HG02571 (cell line): Measurements from ENCODE around the gene CBX2.

Experiments used
- ATAC-seq: cut with Tn5 transposase; IDR thresholded peaks from one replicate; pipeline ENCODE4 v1.9.1; 2021; ENCODE audit warnings: mild to moderate bottlenecking, moderate library complexity; ENCODE audit not compliant: unreplicated experiment

Gene CBX2

DNA sequence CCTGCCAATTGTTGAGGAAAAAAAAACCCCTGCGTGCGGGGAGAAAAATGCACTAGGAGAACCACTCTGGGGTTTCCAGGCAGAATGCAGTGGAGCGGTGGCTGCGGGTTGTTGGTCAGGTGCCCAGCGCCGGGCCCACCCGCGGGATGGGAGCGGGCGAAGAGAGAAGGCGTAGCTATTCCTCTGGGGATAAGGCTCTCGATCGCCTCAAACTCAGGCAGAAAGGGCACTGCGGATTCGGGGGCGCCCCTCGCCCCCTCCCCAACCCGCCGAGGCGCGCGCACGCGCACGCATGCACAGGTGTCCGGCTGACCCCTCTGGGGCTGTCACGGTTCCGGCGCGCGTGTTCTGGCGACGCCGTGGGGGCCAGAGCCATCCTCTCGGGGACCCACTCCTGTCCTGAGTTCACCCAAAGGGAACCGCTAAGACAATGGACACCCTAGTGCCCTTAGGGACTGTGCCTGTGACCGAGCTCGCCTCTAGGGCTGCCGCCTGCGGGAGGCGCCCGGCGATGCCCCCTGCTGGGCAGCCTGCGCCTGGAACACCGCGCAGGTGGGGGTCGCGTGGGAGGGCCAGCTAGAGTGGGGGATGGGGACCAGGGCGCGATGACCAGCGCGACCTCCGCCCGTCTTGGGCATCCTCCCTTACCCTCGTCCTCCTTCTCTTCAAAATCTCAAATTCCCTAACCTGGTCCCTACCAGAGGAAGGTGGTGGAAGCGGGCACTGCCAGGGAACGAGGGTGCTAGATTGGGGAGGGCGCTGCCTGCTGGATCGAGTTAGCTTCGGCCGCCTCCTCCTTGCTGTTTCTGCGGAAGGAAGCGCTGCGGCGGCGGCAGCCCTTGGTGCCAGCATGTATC lies 33.3 kb downstream of the CBX2 start:
- no peak for ATAC-seq

- ATAC-seq, result no peak
These were observed 34.0 kb downstream of the CBX2 start for GRCh38 chr17:79811868-79812352.

GRCh38 chr17:79812353-79813258 lies 34.7 kb downstream of the CBX2 start:
- no peak for ATAC-seq

DNA sequence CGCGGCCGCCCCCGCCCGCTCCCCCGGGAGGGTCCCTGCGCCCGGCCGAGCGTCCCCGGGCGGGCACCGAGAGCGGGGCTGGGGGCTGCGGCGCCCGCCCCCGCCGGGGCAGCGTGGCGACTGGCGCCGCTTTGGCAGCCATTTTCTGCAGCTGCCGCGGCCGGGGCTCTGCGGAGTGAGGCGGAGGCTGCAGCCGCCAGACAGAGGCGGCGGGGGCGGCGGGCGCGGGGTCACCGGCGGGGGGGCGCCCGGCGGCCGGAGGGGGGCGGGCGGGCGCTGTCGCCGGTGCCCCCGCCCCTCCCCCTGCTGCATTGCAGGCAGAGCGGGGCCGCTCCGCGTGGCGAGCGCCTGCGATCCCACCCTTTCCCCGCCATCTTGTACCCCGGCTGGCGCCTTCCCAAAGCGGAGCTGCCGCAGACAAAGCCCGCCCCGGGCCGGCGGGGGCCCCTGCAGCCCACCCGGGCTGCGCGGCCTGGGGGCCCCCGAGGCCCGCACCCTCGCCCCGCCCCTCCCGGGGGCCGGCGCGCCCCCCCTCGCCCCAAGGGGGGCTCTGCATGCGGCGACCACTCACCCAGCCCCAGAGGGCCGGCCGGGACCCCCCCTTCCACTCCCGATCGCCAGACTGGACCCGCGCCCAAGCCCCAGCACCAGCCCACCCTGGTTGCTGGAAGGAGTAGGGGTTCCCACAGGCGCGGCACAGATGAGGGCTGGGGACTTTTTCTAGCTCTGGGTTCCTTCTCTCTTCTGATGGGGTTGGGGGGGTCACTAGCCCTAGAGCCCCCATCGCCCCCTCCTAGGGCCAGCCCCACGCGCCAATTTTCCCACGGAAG lies 35.6 kb downstream of the CBX2 start:
- no peak for ATAC-seq

DNA sequence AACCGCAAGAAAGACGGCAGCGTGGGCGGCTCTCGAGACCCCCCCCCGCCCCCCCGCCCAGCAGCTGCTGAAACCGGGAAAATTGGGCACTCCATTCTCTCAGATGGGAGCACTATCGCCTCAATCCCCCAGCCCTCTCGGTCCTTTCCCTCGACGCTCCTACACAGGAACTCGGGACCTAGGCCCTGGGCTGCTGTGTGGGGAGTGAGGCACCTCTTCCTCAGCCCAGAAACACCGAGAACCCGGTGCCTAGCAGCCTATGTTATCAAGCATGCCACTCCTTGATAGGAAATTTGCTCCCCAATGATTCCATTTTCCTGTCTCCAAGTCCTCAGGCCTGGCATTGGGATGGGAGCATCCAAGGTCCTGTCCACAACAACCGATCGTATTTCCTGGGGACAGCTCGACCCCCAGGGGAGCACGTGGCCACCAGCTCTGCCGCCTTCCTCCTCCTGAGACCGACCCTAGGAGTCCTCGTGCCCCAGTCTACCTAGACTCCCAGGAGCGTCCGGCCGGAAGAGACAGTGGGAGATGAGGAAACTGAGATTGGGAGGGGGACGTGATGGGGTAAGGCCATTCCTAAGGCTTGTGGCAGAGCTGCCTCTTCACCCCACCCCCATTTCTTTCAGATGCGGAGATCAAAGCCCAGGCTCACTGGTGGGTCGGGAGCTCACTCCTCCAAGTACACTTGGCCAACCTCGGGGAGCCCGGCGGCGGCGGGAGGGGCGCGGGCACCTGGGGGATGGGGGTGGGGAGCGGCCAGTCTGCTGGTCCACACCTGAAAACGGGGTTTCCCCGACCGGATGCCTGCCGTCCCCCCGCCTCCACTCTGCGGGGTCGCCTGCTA lies 36.4 kb downstream of the CBX2 start:
- ATAC-seq, result no peak

DNA sequence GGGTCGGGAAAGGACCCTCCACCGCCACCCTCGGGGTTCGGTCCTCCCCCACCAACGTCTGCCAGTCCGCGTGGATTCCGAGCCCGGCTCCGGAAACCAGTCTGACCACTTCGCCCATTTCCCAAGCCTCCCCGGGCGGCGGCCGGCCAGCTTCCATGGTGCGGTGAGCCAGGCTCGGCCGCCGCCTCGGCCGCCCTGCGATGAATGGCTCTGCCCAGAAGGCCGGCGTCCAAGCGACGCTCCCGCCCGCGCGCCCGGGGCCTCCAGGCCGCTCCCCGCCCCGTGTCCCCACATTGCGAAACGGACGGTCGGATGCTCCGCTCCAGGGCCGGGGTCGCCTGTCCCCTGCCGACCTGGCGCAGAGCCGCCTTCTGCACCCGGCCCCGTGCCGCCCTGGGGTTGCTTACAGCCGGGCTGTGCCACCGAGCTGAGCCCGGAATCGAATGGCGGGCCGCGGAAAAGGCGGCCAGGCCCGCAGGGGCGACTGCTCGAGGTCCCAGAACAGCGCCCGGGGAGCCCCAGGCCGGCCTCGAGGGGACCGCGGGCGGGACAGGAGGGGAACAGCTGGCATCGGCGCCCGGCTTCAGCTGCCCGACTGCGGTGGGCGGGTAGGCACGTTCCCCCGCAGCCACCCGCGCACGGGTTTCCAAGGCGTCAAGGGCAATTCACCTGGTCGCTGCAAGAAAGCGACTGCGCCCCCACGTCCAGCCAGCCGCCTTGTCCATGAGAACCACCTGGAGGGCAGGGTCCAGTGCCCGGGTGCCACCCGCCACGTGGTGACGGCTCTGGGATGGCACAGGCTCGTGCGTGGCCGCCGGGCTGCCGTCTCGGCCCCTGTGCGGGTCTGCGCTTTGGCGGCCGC lies 37.3 kb downstream of the CBX2 start:
- no peak for ATAC-seq

DNA sequence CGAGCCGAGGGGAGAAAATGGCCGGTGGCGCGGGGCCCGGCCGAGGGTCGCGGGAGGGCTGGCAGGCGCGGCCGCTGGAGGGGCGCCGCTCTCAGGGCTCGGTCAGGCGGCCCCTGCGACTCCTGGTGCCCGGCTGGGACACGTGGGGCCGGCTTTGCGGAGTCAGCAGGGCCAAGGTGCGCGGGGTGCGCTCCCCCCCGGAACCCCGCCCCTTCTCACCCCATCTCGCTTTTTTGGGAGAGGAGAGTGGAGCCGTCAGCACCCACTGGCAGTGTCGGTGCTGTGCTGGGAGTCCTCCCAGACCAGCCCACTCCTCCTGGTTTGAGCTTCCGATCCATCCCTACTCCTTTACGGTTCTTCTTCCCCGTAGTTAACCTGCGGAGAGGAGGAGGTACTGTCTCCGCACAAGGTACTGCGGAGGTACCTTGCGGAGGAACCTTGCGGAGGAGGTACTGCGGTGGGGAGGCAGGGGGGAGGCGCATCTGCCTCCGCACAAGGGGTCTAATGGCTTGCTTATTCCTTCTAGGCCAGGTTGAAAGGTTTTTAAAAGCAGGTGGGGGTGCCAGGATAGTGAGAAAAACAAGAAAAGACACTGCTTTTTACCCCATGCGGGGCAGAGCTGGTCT lies 38.0 kb downstream of the CBX2 start:
- ATAC-seq, result no peak

GRCh38 chr17:79818026-79818758 lies 40.2 kb downstream of the CBX2 start:
- no peak for ATAC-seq

DNA sequence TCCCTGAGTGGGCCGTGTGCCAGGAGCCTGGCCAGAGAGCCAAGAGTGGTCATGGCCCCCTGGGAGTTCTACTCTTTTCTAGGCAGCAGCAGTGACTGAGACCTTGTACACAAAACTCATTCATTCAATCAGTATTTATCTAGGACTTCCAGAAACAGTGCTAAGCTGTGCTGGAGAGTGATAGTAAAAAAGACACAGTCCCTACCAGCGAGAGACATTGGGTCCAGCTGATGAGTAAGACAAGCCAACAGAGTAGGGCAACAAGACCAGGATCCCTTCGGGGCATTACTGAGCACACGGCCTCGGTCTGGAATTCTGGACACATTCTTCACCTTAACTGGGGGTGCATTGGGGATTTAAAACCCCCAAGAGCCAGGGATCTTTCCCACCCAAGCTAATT lies 41.1 kb downstream of the CBX2 start:
- ATAC-seq, result no peak

DNA sequence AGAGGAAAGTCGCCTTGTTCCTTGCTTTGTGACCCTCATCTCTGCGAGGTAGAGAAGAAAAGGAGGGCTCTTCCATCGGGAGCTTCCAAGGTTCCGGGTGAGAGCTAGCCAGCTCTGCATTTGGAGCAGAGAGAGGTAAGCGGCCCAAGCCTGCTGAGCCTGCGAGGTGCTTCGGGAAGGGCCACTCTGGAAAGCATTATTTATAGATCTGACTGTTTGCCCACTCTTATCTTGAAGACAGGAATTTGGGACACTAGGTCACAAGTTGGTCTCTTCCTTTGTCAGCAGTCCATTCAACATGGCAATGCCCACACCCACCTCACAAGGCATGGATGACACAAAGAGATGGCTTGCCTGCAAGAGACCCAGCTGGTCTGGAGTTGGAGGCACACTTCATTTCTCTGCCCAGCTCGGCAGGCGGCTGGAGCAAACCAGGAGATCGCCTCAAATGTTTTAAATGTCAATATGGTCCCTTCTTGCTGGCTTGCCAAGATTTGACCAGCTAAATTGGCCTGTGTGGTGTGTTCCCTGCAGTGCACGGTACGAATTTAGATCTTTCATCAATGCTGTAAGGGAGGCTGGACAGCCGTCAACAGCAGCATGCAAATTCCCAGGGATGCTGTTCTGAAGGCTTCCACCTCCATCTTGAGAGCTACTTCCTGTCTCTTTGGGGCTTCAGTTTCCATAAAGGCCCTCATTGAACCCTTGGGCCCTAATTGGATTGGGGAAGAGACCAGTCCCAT lies 41.8 kb downstream of the CBX2 start:
- no peak for ATAC-seq

DNA sequence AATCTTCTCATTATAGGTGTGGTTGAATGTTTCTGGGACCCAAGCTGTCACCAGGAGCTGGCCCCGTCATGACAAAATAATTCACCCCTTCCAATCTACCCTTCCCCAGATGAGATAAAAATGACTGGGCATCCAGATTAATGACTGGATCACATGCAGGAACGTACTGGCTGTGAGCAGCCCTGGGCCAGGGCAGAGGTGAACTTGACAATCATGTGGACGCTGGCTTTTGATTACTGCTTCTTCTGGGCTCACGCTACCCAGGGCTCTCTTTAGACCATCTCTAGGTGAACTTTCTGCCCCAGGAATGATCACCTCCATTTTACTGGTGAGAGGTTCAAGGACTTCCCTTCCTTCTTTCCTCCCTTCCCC lies 43.0 kb downstream of the CBX2 start:
- ATAC-seq, result no peak

- no peak for ATAC-seq
These were observed 43.6 kb downstream of the CBX2 start for GRCh38 chr17:79821331-79822095.

- ATAC-seq, result no peak
These were observed 44.7 kb downstream of the CBX2 start for GRCh38 chr17:79822583-79823124.

GRCh38 chr17:79824234-79824633 lies 46.3 kb downstream of the CBX2 start:
- ATAC-seq, result no peak

- no peak for ATAC-seq
These were observed 47.1 kb downstream of the CBX2 start for GRCh38 chr17:79824893-79825579.

DNA sequence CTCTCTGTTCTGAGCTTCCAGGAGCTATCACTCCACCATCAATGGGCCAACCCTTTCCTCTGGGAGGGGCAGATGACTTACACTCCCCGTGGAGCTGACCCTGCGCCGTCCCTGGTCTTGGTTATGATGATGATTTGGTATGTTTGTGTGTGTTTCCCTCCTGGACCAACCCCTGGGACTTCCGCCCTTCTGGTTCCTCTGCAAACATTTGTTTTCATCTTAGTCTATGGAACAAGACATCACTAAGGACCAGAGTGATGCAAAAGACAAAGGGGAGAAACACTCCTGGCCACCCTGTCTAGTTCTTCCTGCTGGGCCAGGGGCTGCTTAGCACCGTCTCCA lies 47.6 kb downstream of the CBX2 start:
- ATAC-seq, result no peak
